Chondrocyte (in vitro differentiated cells): ENCODE results near the gene ANKRD11. TPM values are rescaled to one million over a fixed set of nuclear protein-coding genes. Genes with fewer than 3 reads are reported as not detected.
A peak's percentile ranks its signal among the peaks of the same experiment; 100 is the strongest.
"Not testable (repeated sequence)": the region's sequence is repeated elsewhere in the genome, so short reads cannot be mapped to it uniquely, and the experiment has no call there.

Experiments used
- DNase-seq: peaks from one replicate; pipeline ENCODE4 v3.0.0; 2021; ENCODE audit warnings: mixed read lengths, low spot score
- H3K27ac Mint-ChIP-seq: one replicate; pipeline ENCODE4 v1.8.0; 2021; ENCODE audit warnings: mild to moderate bottlenecking, moderate library complexity, mixed read lengths; ENCODE audit not compliant: unreplicated experiment
- H3K27me3 Mint-ChIP-seq: 2 replicates; pipeline ENCODE4 v1.8.0; 2021; ENCODE audit warnings: low read depth, mixed read lengths
- H3K36me3 Mint-ChIP-seq: 2 replicates; pipeline ENCODE4 v1.8.0; 2021; ENCODE audit warnings: low read depth, mixed read lengths
- H3K4me1 Mint-ChIP-seq: 2 replicates; pipeline ENCODE4 v1.8.0; 2021; ENCODE audit warnings: low read depth, mild to moderate bottlenecking, mixed read lengths
- H3K4me3 Mint-ChIP-seq: one replicate; pipeline ENCODE4 v1.8.0; 2021; ENCODE audit warnings: mild to moderate bottlenecking, moderate library complexity, mixed read lengths; ENCODE audit not compliant: unreplicated experiment
- H3K9me3 Mint-ChIP-seq: 2 replicates; pipeline ENCODE4 v1.8.0; 2021; ENCODE audit warnings: low read depth, mixed read lengths
- total RNA-seq: library from RNA; stranded (reverse); gene quantifications from 3 replicates; pipeline ENCODE4 v1.2.1, GENCODE V29; 2021
- TF ChIP-seq, protein P1 (sequence below): fragments of 200-600 bp; sonication (generic); IDR thresholded peaks from 2 replicates; pipeline ENCODE4 v1.5.0; 2021; ENCODE audit warnings: antibody characterized with exemption, mild to moderate bottlenecking, moderate library complexity

The ANKRD11 gene
- total RNA-seq, 1 donor from 2014 or later, result 180 TPM

DNA sequence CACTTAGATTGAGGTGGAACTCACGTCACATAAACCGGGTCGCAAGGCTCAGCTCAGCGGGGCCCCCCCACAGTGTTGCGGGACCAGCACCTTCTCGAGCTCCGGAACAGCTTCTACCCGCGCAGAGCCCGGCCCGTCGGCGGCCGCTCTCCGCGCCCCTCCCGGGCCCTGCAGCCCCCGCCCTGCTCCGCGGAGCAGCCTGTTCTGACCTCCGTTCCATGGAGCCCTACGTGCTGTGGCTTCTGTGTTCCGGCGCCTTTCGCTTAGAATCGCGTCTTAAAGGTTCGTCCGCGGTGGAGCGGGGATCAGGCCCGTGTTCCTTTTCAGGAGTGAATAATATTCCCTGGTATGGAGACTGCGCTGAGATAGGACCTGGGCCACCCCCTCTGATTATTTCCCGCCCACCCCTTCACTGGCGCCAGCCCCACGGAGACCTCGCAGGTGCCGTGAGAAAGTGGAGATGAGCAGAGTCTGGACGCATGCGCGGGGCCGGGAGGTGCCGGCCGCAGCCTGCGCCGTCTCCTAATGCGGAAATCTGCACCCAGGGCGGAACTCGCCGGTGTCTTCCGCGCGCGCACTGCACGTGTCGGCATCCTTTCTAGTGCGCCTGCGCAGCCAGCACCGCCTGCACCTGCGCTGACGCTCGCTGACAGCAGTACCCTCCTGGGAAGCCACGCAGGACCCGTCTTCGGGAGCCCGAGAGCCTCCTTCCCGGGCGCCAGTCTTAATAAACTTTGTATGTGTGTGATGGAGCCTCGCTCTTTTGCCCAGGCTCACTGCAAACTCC, 242.0 kb downstream of the ANKRD11 start:
- DNase-seq, result no peak
- peaks cover 3% of the 10 kb centered on the region for H3K36me3 Mint-ChIP-seq
- no peaks in the 10 kb centered on the region for H3K27me3 Mint-ChIP-seq
- peak overlapping the region; percentile 62 for H3K4me3 Mint-ChIP-seq
- H3K4me1 Mint-ChIP-seq, result peaks cover 7% of the 10 kb centered on the region
- peaks cover 8% of the 10 kb centered on the region for H3K9me3 Mint-ChIP-seq
- H3K27ac Mint-ChIP-seq, result no peak overlapping the region
- TF ChIP-seq, protein P1, sequence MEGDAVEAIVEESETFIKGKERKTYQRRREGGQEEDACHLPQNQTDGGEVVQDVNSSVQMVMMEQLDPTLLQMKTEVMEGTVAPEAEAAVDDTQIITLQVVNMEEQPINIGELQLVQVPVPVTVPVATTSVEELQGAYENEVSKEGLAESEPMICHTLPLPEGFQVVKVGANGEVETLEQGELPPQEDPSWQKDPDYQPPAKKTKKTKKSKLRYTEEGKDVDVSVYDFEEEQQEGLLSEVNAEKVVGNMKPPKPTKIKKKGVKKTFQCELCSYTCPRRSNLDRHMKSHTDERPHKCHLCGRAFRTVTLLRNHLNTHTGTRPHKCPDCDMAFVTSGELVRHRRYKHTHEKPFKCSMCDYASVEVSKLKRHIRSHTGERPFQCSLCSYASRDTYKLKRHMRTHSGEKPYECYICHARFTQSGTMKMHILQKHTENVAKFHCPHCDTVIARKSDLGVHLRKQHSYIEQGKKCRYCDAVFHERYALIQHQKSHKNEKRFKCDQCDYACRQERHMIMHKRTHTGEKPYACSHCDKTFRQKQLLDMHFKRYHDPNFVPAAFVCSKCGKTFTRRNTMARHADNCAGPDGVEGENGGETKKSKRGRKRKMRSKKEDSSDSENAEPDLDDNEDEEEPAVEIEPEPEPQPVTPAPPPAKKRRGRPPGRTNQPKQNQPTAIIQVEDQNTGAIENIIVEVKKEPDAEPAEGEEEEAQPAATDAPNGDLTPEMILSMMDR, result no peak

DNA sequence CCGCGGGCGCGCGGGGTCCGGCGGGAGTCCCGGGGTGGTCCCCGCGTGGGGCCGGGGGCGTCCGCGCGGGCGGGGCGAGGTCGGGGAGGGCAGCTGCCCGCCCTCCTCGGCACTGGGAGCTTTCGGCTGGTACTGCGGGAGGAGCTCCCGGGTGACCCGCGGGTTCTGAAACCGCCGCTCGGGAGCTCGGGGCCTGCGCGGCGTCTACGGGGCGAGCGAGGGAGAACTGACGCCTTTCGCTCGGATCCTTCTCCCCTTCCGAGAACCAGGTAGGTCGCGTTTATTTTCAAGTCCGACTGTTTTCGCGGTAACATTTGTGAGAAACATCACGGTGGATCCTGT, 242.7 kb downstream of the ANKRD11 start:
- not testable (repeated sequence) for H3K4me1 Mint-ChIP-seq, DNase-seq, H3K9me3 Mint-ChIP-seq, H3K27me3 Mint-ChIP-seq, H3K27ac Mint-ChIP-seq, H3K36me3 Mint-ChIP-seq
- H3K4me3 Mint-ChIP-seq, result peak overlapping the region; percentile 62

DNA sequence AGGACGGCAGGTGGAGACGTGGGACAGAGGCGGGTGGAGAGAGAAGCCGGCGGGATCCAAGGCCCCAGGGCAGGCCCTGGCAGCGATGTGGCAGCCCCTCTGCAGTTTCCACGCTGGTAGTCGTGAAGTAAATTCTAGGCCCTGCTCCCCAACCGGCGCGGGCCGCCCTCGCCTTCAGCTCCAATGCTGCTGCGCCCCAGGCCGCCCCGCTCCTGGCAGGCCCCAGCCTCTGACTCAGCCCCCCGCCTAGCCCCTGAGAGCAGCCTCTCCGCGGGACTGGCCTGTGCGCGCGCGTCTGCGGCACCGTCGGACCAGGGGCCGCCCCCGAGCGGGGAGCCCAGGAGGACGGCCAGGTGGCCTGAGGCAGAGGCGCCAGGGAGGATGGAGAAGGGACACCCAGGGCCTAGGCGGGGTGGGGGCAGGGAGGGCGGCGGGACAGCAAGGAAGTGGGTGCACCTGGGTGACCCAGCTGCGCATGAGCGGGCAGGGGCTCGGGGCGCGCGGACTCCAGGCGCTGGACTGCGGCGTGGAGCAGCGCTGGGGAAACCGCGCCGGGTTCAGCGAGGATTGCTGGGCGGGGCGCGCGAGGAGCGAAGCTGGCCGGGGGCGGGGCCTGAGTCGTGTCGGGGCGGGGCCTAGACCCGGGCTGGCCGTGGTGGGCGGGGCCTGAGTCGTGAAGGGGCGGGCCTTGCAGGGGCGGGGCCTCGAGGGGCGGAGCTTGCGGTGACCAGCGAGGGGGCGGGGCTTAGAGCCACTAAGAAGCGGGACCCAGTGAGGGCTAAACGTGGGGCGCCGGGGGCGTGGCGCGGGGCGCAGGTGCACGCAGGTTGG, 243.2 kb downstream of the ANKRD11 start:
- H3K27me3 Mint-ChIP-seq, result no peaks in the 10 kb centered on the region
- DNase-seq, result no peak
- peaks cover 7% of the 10 kb centered on the region for H3K4me1 Mint-ChIP-seq

DNA sequence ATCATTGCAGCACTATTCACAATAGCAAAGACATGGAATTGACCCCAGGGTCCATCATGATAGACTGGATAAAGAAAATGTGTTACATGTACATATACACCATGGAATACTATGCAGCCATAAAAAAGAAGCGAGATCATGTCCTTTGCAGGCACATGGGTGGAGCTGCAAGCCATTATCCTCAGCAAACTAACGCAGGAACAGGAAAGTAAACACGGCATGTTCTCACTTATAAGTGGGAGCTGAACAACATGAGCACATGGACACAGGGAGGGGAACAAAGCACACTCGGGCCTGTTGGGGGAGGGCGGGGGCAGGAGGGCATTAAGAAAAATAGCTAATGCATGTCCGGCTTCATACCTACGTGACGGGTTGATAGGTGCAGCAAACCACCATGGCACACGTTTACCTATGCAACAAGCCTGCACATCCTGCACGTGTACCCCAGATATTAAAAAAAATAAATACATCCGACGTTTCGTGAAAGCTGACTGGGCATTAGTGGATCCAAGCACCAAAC, 243.9 kb downstream of the ANKRD11 start:
- DNase-seq, result no peak
- Mint-ChIP-seq H3K27me3 (no peaks in the 10 kb centered on the region), H3K27ac (no peak overlapping the region), H3K4me3 (peak overlapping the region; percentile 68), H3K9me3 (peaks cover 8% of the 10 kb centered on the region), H3K4me1 (peaks cover 12% of the 10 kb centered on the region), H3K36me3 (peaks cover 3% of the 10 kb centered on the region)
- TF ChIP-seq, protein P1, result no peak

More for the DNA sequence above, 243.2 kb downstream of the ANKRD11 start:
- Mint-ChIP-seq H3K36me3 (peaks cover 3% of the 10 kb centered on the region), H3K27ac (no peak overlapping the region), H3K9me3 (peaks cover 8% of the 10 kb centered on the region), H3K4me3 (peak overlapping the region; percentile 68)
- TF ChIP-seq, protein P1, result peak; percentile 50

DNA sequence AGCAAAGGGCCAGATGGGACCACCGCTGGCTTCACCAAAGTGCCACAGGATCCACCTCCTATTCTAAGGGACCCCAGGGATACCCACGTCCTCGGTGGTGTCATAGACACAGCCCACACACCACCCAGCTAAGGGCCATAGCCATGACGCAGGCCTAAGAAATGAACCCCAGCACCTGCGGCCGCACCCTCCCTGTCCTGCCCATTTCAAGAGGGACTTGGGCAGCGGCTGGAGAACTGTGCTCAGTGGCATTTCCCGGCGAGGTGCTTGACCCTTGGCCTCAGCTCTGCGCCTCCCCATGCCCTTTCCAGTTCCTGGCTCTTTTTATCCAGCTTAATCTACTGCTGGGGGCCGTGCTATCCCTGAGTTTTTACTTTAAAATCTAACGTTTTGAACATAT, 245.6 kb downstream of the ANKRD11 start:
- Mint-ChIP-seq H3K27ac (no peak overlapping the region), H3K4me3 (no peak overlapping the region), H3K36me3 (no peaks in the 10 kb centered on the region), H3K4me1 (peaks cover 15% of the 10 kb centered on the region), H3K9me3 (peaks cover under 1% of the 10 kb centered on the region), H3K27me3 (no peaks in the 10 kb centered on the region)
- TF ChIP-seq, protein P1, result no peak
- DNase-seq, result no peak

DNA sequence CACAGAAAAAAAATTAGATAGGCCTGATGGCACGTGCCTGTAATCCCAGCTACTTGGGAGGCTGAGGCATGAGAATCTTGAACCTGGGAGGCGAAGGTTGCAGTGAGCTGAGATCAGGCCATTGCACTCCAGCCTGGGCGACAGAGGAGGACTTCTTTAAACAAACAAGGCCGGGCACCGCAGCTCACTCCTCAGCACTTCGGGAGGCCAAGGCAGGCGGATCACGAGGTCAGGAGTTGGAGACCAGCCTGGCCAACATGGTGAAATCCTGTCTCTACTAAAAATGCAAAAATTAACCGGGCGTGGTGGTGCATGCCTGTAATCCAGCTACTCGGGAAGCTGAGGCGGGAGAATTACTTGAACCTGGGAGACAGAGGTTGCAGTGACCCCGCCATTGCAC, 246.1 kb downstream of the ANKRD11 start:
- H3K4me1 Mint-ChIP-seq, result peaks cover 15% of the 10 kb centered on the region
- H3K36me3 Mint-ChIP-seq, H3K9me3 Mint-ChIP-seq, H3K4me3 Mint-ChIP-seq, DNase-seq, H3K27me3 Mint-ChIP-seq, H3K27ac Mint-ChIP-seq: not testable (repeated sequence)
